GM20000 (cell line): ENCODE measurements around the gene GFRA3.

Source experiments
- DNase-seq: peaks from one replicate; pipeline ENCODE4 v3.0.0; 2012; ENCODE audit warnings: low spot score
- TF ChIP-seq, protein P1 (sequence below): IDR thresholded peaks from 2 replicates; pipeline ENCODE4 v1.5.1; 2012; ENCODE audit warnings: mild to moderate bottlenecking, control low read depth; ENCODE audit errors: extremely low read depth, missing control alignments

The GFRA3 gene

DNA sequence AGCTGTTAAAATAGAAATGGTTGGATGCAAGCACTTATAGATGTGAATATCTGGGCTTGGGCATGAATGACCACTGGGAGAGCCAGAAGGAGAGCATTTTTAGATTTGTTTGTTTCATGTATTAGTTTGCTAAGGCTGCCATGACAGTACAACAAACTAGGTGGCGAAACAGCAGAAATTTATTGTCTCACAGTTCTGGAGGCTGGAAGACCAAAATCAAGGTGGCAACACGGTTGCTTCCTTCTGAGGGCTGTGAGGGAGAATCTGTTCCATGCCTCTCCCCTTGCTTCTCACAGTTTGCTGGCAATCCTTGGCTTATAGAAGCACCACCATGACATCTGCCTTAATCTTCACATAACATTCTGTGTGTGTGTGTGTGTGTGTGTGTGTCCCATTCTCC lies 41.1 kb downstream of the GFRA3 start:
- TF ChIP-seq, protein P1, sequence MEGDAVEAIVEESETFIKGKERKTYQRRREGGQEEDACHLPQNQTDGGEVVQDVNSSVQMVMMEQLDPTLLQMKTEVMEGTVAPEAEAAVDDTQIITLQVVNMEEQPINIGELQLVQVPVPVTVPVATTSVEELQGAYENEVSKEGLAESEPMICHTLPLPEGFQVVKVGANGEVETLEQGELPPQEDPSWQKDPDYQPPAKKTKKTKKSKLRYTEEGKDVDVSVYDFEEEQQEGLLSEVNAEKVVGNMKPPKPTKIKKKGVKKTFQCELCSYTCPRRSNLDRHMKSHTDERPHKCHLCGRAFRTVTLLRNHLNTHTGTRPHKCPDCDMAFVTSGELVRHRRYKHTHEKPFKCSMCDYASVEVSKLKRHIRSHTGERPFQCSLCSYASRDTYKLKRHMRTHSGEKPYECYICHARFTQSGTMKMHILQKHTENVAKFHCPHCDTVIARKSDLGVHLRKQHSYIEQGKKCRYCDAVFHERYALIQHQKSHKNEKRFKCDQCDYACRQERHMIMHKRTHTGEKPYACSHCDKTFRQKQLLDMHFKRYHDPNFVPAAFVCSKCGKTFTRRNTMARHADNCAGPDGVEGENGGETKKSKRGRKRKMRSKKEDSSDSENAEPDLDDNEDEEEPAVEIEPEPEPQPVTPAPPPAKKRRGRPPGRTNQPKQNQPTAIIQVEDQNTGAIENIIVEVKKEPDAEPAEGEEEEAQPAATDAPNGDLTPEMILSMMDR: no peak

DNA sequence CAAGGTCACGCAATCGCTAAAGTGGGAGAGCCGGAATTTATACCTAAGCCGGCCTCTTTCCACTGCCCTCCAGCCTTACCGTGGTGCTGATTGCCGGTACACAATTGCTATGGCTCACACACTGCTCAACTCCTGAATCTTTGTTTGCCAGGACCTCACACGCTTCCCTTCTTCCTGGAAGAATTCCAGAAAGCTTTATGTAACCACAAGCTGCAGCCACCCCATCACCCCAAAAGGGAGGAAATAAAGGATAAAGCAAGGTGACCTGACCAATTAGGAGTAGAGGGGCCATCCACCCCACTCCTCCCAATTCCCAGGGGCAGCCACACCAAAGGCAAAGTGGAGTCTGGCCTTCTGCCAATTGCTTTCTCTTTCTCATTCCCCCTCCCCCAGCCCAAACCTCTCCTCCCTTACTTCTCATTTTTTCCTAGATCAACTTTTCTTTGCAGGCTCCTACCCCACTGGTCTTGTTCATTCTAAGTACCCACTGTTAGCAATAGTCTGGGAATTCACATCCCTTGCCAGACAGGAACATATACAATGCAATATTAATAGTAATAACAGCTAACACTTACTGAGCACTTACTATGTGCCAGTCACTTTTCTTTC lies 43.3 kb downstream of the GFRA3 start:
- DNase-seq: no peak
- TF ChIP-seq, protein P1: no peak

More for the DNA sequence above, 41.1 kb downstream of the GFRA3 start:
- no peak for DNase-seq

DNA sequence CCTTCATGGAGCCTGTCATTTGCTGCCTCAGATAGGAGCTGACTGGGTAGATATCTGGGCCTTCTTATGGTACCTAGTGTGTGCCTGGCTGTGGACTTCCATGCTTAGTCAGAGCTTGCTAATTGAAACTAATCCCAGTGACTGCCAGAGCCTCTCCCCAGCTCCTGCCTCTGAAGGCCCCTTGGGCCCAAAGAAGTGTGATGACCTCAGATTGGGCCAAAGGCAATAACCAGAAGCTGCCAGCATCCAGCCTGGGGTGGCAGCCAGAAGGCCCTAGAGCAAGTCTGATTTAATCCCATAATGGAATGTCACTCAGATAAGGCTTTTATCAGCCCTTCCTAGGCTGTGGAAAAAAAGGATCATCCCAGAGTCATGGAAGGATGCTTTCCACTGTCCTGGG lies 44.2 kb downstream of the GFRA3 start:
- DNase-seq: no peak
- TF ChIP-seq, protein P1: no peak

DNA sequence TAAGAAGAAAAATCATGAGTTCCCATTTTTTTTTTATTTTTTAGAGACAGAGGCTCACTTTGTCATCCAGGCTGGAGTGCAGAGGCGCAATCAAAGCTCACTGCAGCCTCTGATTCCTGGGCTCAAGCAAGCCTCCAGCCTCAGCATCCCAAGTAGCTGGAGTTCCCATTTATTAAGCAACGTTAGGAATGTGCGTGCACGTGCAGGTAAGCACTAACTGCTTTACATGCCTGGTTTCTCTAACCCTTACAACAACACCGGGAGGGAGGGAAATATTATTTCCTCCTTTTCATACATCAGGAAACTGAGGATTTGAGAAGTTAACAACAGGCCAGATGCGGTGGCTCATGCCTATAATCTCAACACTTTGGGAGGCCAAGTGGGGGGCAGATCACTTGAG lies 45.0 kb downstream of the GFRA3 start:
- no peak for DNase-seq
- TF ChIP-seq, protein P1: no peak

DNA sequence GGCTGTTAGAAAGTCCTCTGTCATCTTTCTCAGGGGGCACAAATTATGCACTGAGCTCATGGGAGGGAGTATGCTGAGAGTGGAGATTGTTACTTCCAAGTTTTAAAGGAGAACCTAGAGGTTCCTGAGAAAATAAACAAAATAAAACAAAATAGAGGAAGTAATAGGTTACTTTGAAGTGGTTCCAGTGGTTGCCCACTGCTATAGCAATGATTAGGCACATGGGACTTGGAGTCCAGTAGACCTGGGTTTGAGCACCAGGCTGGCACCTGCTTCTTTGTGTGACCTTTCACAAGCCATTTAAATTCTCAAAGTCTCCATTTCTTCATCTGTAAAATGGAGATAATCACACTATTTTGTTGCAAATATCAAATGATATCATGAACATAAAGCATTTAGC lies 47.5 kb downstream of the GFRA3 start:
- DNase-seq: no peak
- TF ChIP-seq, protein P1: no peak

DNA sequence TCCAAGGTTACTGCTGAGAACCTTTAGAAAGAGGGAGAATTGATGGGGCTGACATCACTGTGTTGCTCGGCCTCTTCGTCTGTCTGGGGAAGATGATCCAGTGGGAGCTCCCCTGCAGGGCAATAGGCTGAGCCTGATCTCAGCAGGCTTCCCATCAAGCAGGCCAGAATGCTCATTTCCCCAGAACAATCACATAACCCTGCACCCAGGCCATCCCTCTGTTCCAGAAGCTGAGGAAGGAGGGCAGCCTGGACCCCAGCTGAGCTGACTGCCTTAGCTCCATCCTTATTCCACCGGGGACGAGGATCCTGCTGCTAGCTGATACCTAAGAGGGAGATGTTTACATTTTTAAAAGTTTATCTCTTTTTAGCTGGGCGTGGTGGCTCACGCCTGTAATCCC lies 49.7 kb downstream of the GFRA3 start:
- TF ChIP-seq, protein P1: no peak
- no peak for DNase-seq

DNA sequence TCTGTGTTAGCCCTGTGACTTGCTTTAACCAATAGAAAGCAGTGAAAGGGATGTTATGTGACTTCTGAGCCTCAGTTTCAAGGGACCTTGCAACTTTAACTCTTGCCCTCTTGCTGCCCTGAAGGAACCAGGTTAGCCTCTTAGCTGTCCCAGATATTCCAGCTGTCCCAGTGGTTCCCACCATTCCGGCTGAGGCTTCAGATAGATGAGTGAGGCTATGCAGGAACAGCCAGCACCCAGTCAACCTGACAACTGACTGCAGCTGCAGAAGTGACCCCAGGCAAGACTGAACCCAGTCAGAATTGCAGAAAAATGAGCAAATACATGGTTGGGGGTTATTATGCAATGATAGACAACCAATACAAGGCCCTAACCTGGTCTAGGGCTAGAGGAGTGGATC lies 50.9 kb downstream of the GFRA3 start:
- no peak for DNase-seq
- TF ChIP-seq, protein P1: no peak
